ENCODE data around the gene ZNF528.
A peak's percentile ranks its signal among the peaks of the same experiment; 100 is the strongest.

The ZNF528 gene

GRCh38 chr19:52397310-52398080 lies at the start of gene ZNF528:
Gene ZNF528 (plus strand): TSS chr19:52397849. CDS start chr19:52402014, 4,165 bp downstream.
- peak within 1 kb of the TSS; percentile 75 to 99 for H3K4me3 ChIP-seq (ENCODE audit: low read depth in 1 of 2, low read length in 2 of 2)
- peaks cover 19 to 25% of the 10 kb centered on the region in 2 donors for H3K9me3 ChIP-seq (ENCODE audit: control insufficient read depth in 1 of 2, low read length in 2 of 2)
- peaks cover 16 to 17% of the 10 kb centered on the region in 2 donors for H3K36me3 ChIP-seq (ENCODE audit: control insufficient read depth in 1 of 2, insufficient read depth in 2 of 2, low read length in 2 of 2)
- peak within 1 kb of the TSS; percentile 32 for H3K27ac ChIP-seq (ENCODE audit: low read depth, low read length)
- H3K27me3 ChIP-seq (ENCODE audit: control insufficient read depth in 1 of 2, insufficient read depth in 2 of 2, low read length in 2 of 2): no peaks in the 10 kb centered on the region
- H3K4me1 ChIP-seq (ENCODE audit: control insufficient read depth in 1 of 2, insufficient read depth in 2 of 2, low read length in 2 of 2): peaks cover 5 to 8% of the 10 kb centered on the region in 2 donors
- H3K9ac ChIP-seq (ENCODE audit: low read depth in 1 of 2, low read length in 2 of 2): peak within 1 kb of the TSS; percentile 40 to 77

DNA sequence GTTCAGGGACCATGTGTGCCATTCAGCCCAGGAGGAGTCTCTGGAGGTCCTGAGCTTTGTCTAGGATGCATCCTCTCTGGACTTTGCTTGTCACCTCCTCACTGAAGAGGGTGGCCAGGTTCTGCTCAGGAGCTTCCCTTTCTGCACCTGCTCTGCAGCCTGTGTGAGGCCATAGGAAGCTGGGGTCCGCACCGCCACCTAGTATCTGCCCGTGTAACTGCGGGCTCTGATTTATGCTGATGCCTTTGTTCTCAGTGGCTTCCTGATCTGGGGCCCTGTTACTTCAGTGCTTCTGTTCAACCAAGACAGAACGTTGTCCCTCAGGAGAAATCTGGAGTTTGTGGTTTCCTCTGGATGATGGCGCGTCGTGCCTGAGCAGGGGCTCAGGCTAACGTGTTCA lies 46.1 kb upstream of the ZNF528 start:
- Histone ChIP-seq H3K4me3 (ENCODE audit: low read depth in 1 of 2, low read length in 2 of 2) (no peak overlapping the region), H3K27ac (ENCODE audit: low read depth, low read length) (no peak overlapping the region), H3K36me3 (ENCODE audit: control insufficient read depth in 1 of 2, insufficient read depth in 2 of 2, low read length in 2 of 2) (peaks cover 6 to 30% of the 10 kb centered on the region in 2 donors), H3K9me3 (ENCODE audit: control insufficient read depth in 1 of 2, low read length in 2 of 2) (peaks cover 25 to 32% of the 10 kb centered on the region in 2 donors), H3K4me1 (ENCODE audit: control insufficient read depth in 1 of 2, insufficient read depth in 2 of 2, low read length in 2 of 2) (no peaks in the 10 kb centered on the region), H3K9ac (ENCODE audit: low read depth in 1 of 2, low read length in 2 of 2) (no peak overlapping the region), H3K27me3 (ENCODE audit: control insufficient read depth in 1 of 2, insufficient read depth in 2 of 2, low read length in 2 of 2) (no peaks in the 10 kb centered on the region)

DNA sequence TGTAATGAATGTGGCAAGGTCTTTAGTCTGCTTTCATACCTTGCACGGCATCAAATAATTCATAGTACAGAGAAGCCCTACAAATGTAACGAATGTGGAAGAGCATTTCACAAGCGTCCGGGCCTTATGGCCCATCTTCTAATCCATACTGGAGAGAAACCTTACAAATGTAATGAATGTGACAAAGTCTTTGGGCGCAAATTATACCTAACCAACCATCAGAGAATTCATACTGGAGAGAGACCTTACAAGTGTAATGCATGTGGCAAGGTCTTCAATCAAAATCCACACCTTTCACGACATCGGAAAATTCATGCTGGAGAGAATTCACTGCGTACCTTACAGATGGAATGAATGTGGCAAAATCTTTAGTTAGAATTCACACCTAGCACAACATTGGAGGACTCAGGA lies 31.2 kb upstream of the ZNF528 start:
- Histone ChIP-seq H3K27me3 (ENCODE audit: control insufficient read depth in 1 of 2, insufficient read depth in 2 of 2, low read length in 2 of 2) (no peaks in the 10 kb centered on the region), H3K9me3 (ENCODE audit: control insufficient read depth in 1 of 2, low read length in 2 of 2) (peaks cover 32 to 54% of the 10 kb centered on the region in 2 donors), H3K4me3 (ENCODE audit: low read depth in 1 of 2, low read length in 2 of 2) (no peak overlapping the region), H3K36me3 (ENCODE audit: control insufficient read depth in 1 of 2, insufficient read depth in 2 of 2, low read length in 2 of 2) (peaks cover 0 to 11% of the 10 kb centered on the region in 2 donors), H3K27ac (ENCODE audit: low read depth, low read length) (no peak overlapping the region), H3K9ac (ENCODE audit: low read depth in 1 of 2, low read length in 2 of 2) (no peak overlapping the region), H3K4me1 (ENCODE audit: control insufficient read depth in 1 of 2, insufficient read depth in 2 of 2, low read length in 2 of 2) (no peaks in the 10 kb centered on the region)

DNA sequence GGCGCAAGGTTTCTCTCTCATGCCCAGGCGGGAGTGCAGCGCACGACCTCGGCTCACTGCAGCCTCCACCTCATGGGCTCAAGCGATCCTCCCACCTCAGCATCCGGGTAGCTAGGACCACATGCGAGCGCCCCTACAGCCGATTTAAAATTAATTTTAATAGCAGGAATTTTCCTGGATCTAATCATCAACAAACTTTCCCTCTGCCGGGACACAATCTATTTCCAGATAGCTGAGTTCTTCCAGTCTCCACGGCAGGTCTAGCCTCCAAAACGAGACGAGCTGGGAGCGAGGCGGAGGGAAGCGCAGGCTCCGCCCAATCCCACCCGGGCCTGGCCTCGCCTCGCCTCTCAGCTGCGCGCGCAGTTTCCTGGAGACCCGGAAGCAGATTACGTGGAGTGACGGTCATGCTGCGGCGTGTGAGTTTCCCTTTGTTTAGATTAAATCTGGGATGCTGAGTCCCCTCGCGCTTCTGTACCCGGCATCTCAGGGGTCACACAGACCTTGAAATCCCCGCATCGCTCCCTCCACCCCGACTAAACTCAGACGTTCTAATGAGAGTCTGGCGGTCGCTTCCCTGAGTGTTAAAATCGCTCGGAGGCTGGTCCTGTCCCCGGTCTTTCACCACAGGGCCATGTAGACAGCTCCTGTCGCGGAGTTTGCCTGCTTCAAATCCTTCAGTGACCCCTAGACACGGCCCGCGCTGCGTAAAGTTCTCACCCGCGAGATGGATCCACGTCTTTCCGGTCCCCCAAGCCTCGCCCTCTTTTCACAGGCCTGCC lies 27.9 kb upstream of the ZNF528 start, which contains the start of gene ZNF880:
Gene ZNF880, plus strand, starts transcription at position 365 of the 782 bp plus-strand sequence. Its CDS starts 43 bp downstream, at position 408.
- Histone ChIP-seq H3K4me1 (ENCODE audit: control insufficient read depth in 1 of 2, insufficient read depth in 2 of 2, low read length in 2 of 2) (no peaks in the 10 kb centered on the region), H3K9me3 (ENCODE audit: control insufficient read depth in 1 of 2, low read length in 2 of 2) (peaks cover 31 to 50% of the 10 kb centered on the region in 2 donors), H3K9ac (ENCODE audit: low read depth in 1 of 2, low read length in 2 of 2) (peak within 1 kb of the TSS; percentile 76 to 85), H3K36me3 (ENCODE audit: control insufficient read depth in 1 of 2, insufficient read depth in 2 of 2, low read length in 2 of 2) (peaks cover 9 to 23% of the 10 kb centered on the region in 2 donors), H3K4me3 (ENCODE audit: low read depth in 1 of 2, low read length in 2 of 2) (peak within 1 kb of the TSS; percentile 94 to 96), H3K27ac (ENCODE audit: low read depth, low read length) (peak within 1 kb of the TSS; percentile 84), H3K27me3 (ENCODE audit: control insufficient read depth in 1 of 2, insufficient read depth in 2 of 2, low read length in 2 of 2) (no peaks in the 10 kb centered on the region)

- Histone ChIP-seq H3K4me3 (ENCODE audit: low read depth in 1 of 2, low read length in 2 of 2) (peak overlapping the region; percentile 94 to 96), H3K27me3 (ENCODE audit: control insufficient read depth in 1 of 2, insufficient read depth in 2 of 2, low read length in 2 of 2) (no peaks in the 10 kb centered on the region), H3K9ac (ENCODE audit: low read depth in 1 of 2, low read length in 2 of 2) (peak overlapping the region; percentile 76 to 85), H3K4me1 (ENCODE audit: control insufficient read depth in 1 of 2, insufficient read depth in 2 of 2, low read length in 2 of 2) (no peaks in the 10 kb centered on the region), H3K27ac (ENCODE audit: low read depth, low read length) (peak overlapping the region; percentile 84), H3K9me3 (ENCODE audit: control insufficient read depth in 1 of 2, low read length in 2 of 2) (peaks cover 27 to 44% of the 10 kb centered on the region in 2 donors), H3K36me3 (ENCODE audit: control insufficient read depth in 1 of 2, insufficient read depth in 2 of 2, low read length in 2 of 2) (peaks cover 10 to 22% of the 10 kb centered on the region in 2 donors)
Measured at GRCh38 chr19:52370341-52370710, 27.3 kb upstream of the ZNF528 start.

GRCh38 chr19:52391135-52391534 lies 6.5 kb upstream of the ZNF528 start:
- no peaks in the 10 kb centered on the region for H3K4me1 ChIP-seq (ENCODE audit: control insufficient read depth in 1 of 2, insufficient read depth in 2 of 2, low read length in 2 of 2)
- no peaks in the 10 kb centered on the region for H3K27me3 ChIP-seq (ENCODE audit: control insufficient read depth in 1 of 2, insufficient read depth in 2 of 2, low read length in 2 of 2)
- peaks cover 5 to 9% of the 10 kb centered on the region in 2 donors for H3K36me3 ChIP-seq (ENCODE audit: control insufficient read depth in 1 of 2, insufficient read depth in 2 of 2, low read length in 2 of 2)
- H3K9ac ChIP-seq (ENCODE audit: low read depth in 1 of 2, low read length in 2 of 2): no peak overlapping the region
- H3K27ac ChIP-seq (ENCODE audit: low read depth, low read length): no peak overlapping the region
- peaks cover 51 to 57% of the 10 kb centered on the region in 2 donors for H3K9me3 ChIP-seq (ENCODE audit: control insufficient read depth in 1 of 2, low read length in 2 of 2)
- H3K4me3 ChIP-seq (ENCODE audit: low read depth in 1 of 2, low read length in 2 of 2): no peak overlapping the region

DNA sequence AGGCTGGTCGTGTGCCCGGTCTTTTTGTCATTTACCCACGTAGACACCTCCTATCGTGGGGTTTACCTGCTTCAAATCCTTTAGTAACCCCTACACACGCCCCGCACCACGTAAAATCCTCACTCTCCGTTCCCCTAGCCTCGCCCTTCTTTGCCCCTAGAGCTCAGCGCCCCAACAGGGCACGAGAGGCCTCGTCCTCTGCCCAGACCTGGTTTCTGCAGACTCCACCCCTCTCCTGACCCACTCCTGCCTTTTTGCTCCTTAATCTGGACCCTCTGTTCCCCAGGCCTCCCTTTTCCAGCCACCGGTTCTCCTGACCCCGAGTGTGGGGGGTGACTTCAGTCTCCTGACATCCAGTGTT lies 412 bp downstream of the ZNF528 start:
- Histone ChIP-seq H3K36me3 (ENCODE audit: control insufficient read depth in 1 of 2, insufficient read depth in 2 of 2, low read length in 2 of 2) (peaks cover 16 to 21% of the 10 kb centered on the region in 2 donors), H3K4me1 (ENCODE audit: control insufficient read depth in 1 of 2, insufficient read depth in 2 of 2, low read length in 2 of 2) (peaks cover 5 to 8% of the 10 kb centered on the region in 2 donors), H3K4me3 (ENCODE audit: low read depth in 1 of 2, low read length in 2 of 2) (peak overlapping the region; percentile 75 to 99), H3K9me3 (ENCODE audit: control insufficient read depth in 1 of 2, low read length in 2 of 2) (peaks cover 20 to 25% of the 10 kb centered on the region in 2 donors), H3K27me3 (ENCODE audit: control insufficient read depth in 1 of 2, insufficient read depth in 2 of 2, low read length in 2 of 2) (no peaks in the 10 kb centered on the region), H3K27ac (ENCODE audit: low read depth, low read length) (peak overlapping the region; percentile 32), H3K9ac (ENCODE audit: low read depth in 1 of 2, low read length in 2 of 2) (peak overlapping the region; percentile 40 to 77)

DNA sequence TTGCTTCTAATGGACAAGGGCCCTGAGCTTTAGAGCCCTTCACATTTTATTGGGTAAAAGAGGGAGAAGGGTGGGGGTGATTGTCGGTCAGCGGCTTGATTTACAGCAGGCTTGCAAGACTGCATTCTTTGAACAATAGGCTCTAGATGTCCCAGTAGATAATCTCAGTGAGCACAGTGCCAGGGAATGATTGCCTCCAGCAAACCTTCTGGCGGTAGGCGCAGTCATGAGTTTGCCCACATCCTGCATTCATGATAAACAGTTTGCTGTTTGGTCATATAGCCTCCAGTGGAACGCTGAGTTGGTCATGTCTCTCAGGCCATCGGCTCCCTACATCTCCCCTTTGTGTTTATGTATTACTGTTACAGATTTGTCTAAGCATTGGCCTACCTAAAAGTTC lies 12.6 kb downstream of the ZNF528 start:
- Histone ChIP-seq H3K4me1 (ENCODE audit: control insufficient read depth in 1 of 2, insufficient read depth in 2 of 2, low read length in 2 of 2) (no peaks in the 10 kb centered on the region), H3K9me3 (ENCODE audit: control insufficient read depth in 1 of 2, low read length in 2 of 2) (peaks cover 57 to 67% of the 10 kb centered on the region in 2 donors), H3K36me3 (ENCODE audit: control insufficient read depth in 1 of 2, insufficient read depth in 2 of 2, low read length in 2 of 2) (peaks cover 34 to 61% of the 10 kb centered on the region in 2 donors), H3K4me3 (ENCODE audit: low read depth in 1 of 2, low read length in 2 of 2) (no peak overlapping the region), H3K9ac (ENCODE audit: low read depth in 1 of 2, low read length in 2 of 2) (no peak overlapping the region), H3K27ac (ENCODE audit: low read depth, low read length) (no peak overlapping the region), H3K27me3 (ENCODE audit: control insufficient read depth in 1 of 2, insufficient read depth in 2 of 2, low read length in 2 of 2) (no peaks in the 10 kb centered on the region)

GRCh38 chr19:52415711-52416110 lies 18.1 kb downstream of the ZNF528 start:
- Histone ChIP-seq H3K4me1 (ENCODE audit: control insufficient read depth in 1 of 2, insufficient read depth in 2 of 2, low read length in 2 of 2) (no peaks in the 10 kb centered on the region), H3K9ac (ENCODE audit: low read depth in 1 of 2, low read length in 2 of 2) (no peak overlapping the region), H3K27me3 (ENCODE audit: control insufficient read depth in 1 of 2, insufficient read depth in 2 of 2, low read length in 2 of 2) (no peaks in the 10 kb centered on the region), H3K27ac (ENCODE audit: low read depth, low read length) (no peak overlapping the region), H3K36me3 (ENCODE audit: control insufficient read depth in 1 of 2, insufficient read depth in 2 of 2, low read length in 2 of 2) (peaks cover 5 to 14% of the 10 kb centered on the region in 2 donors), H3K4me3 (ENCODE audit: low read depth in 1 of 2, low read length in 2 of 2) (peak overlapping the region in 1 of 2 donors; percentile 23), H3K9me3 (ENCODE audit: control insufficient read depth in 1 of 2, low read length in 2 of 2) (peaks cover 83 to 94% of the 10 kb centered on the region in 2 donors)

GRCh38 chr19:52428937-52429336 lies 31.3 kb downstream of the ZNF528 start, which contains the start of gene ZNF534:
Gene ZNF534 (plus strand): TSS chr19:52429148. CDS start chr19:52431475, 2,327 bp downstream.
- Histone ChIP-seq H3K9me3 (ENCODE audit: control insufficient read depth in 1 of 2, low read length in 2 of 2) (peaks cover 38 to 47% of the 10 kb centered on the region in 2 donors), H3K9ac (ENCODE audit: low read depth in 1 of 2, low read length in 2 of 2) (no peak within 1 kb of the TSS), H3K27me3 (ENCODE audit: control insufficient read depth in 1 of 2, insufficient read depth in 2 of 2, low read length in 2 of 2) (no peaks in the 10 kb centered on the region), H3K36me3 (ENCODE audit: control insufficient read depth in 1 of 2, insufficient read depth in 2 of 2, low read length in 2 of 2) (no peaks in the 10 kb centered on the region), H3K27ac (ENCODE audit: low read depth, low read length) (no peak within 1 kb of the TSS), H3K4me3 (ENCODE audit: low read depth in 1 of 2, low read length in 2 of 2) (peak within 1 kb of the TSS in 1 of 2 donors; percentile 16), H3K4me1 (ENCODE audit: control insufficient read depth in 1 of 2, insufficient read depth in 2 of 2, low read length in 2 of 2) (no peaks in the 10 kb centered on the region)

Measured in duodenal mucosa (tissue), 2 donors.